Fibroblast of villous mesenchyme (primary cell): Measurements from ENCODE around the gene CRYGS. TPM values are rescaled to one million over a fixed set of nuclear protein-coding genes. Genes with fewer than 3 reads are reported as not detected.
A peak's percentile ranks its signal among the peaks of the same experiment; 100 is the strongest.
"Not testable (repeated sequence)": the region's sequence is repeated elsewhere in the genome, so short reads cannot be mapped to it uniquely, and the experiment has no call there.

Experiments
- DNase-seq: peaks from one replicate; pipeline ENCODE4 v3.0.0-alpha.2; 2010; ENCODE audit warnings: low read depth
- H3K4me3 ChIP-seq: 2 replicates; pipeline ENCODE4 v1.5.1; 2011; ENCODE audit warnings: low read depth, mild to moderate bottlenecking, low read length
- CTCF ChIP-seq: IDR thresholded peaks from 2 replicates; pipeline ENCODE4 v1.5.1; 2012; ENCODE audit warnings: low read depth, mild to moderate bottlenecking, low read length; ENCODE audit not compliant: insufficient read depth
- total RNA-seq: library from RNA; depleted of rRNA; stranded (reverse); fragments of >200 nt; gene quantifications from 2 replicates; pipeline ENCODE4 v1.2.3, GENCODE V29; 2012

Gene CRYGS
- total RNA-seq, 1 donor, result 0.86 TPM

GRCh38 chr3:186570941-186571643, 26.9 kb upstream of the CRYGS start:
- TF ChIP-seq CTCF, result no peak
- H3K4me3 ChIP-seq, result peak overlapping the region; percentile 93
- no peak for DNase-seq

GRCh38 chr3:186570096-186570940, 26.1 kb upstream of the CRYGS start, which contains the start of gene DNAJB11:
TSS of gene DNAJB11 (plus strand) at chr3:186570720. CDS start at chr3:186570898, 178 bp downstream.
- H3K4me3 ChIP-seq, result peak within 1 kb of the TSS; percentile 93
- TF ChIP-seq CTCF, result no peak
- DNase-seq, result peak; percentile 100

- H3K4me3 ChIP-seq, result peak overlapping the region; percentile 93
- no peak for TF ChIP-seq CTCF
- DNase-seq, result no peak
Measured at GRCh38 chr3:186569779-186570095, 25.6 kb upstream of the CRYGS start.

- not testable (repeated sequence) for H3K4me3 ChIP-seq
Measured at GRCh38 chr3:186569361-186569760, 25.2 kb upstream of the CRYGS start.

GRCh38 chr3:186567072-186567921, 23.1 kb upstream of the CRYGS start, which contains the start of gene TBCCD1:
TSS of gene TBCCD1 (minus strand) at chr3:186567339. CDS start at chr3:186564329, 3,010 bp downstream.
- DNase-seq, result peak; percentile 88
- H3K4me3 ChIP-seq, result peak within 1 kb of the TSS; percentile 97
- no peak for TF ChIP-seq CTCF

More at GRCh38 chr3:186569361-186569760, 25.2 kb upstream of the CRYGS start:
- DNase-seq, result not testable (repeated sequence)

GRCh38 chr3:186566772-186567071, 22.5 kb upstream of the CRYGS start:
- peak overlapping the region; percentile 97 for H3K4me3 ChIP-seq
- no peak for TF ChIP-seq CTCF
- no peak for DNase-seq

GRCh38 chr3:186564586-186564985, 20.4 kb upstream of the CRYGS start:
- no peak for TF ChIP-seq CTCF

More at GRCh38 chr3:186564586-186564985, 20.4 kb upstream of the CRYGS start:
- no peak for DNase-seq
- no peak overlapping the region for H3K4me3 ChIP-seq
